Stimulated activated CD8-positive, alpha-beta memory T cell treated with anti-CD3 and anti-CD28 coated beads, Interleukin-15, amount 100 ng/mL, for 48 hours (primary cell): ENCODE data around the gene MACO1.
"Not testable (repeated sequence)": the region's sequence is repeated elsewhere in the genome, so short reads cannot be mapped to it uniquely, and the experiment has no call there.

ENCODE experiments used
- DNase-seq, 2 donors: peaks; one replicate each; pipeline ENCODE4 v3.0.0-alpha.2; 2020; ENCODE audit warnings: low read depth in 2 of 2

MACO1 gene

DNA sequence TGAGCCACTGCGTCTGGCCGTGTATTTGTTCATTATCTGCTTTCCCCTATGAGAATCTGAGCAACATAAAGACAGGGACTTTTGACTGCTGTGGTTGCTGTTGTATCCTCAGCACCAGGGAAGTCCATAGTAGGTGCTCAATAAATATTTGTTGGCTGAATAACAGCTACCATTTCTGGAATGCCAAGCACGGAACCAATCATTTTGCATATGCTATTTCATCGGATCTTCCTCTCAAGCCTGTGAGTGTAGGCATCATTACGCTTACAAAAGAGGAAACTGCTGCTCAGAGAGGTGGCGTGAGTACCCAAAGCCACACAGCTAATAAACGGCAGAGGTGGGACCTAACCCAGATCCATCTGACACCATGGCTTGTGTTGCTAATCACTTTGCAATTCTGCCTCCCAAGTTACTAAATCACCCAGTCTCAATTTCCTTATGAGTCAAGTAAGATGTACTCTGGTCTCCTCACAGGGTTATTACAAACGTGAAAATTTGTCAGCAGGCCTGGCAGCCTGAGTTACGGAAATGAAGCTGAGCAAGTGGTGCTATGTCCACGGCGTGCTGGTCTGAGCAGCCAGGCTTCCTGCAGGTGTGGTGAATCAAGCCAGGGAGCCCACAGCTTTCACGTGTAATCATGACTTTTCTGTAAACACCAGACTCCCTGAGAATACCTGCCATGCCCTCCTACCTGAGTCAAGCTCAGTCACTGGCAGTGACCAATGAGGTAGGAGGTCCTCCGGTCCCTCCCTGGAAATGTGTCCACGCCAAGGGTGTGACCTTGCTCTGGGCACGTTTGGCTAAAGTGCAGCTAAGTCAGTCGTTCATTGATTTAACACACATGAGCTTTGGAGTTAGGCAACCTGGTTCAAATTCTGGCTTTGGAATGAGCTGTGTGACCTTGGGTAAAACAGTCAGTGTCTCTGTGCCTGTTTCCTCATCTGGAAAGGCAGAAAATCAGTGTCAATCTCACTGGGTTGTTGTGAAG, 5.3 kb upstream of the MACO1 start:
- DNase-seq, result no peak

DNA sequence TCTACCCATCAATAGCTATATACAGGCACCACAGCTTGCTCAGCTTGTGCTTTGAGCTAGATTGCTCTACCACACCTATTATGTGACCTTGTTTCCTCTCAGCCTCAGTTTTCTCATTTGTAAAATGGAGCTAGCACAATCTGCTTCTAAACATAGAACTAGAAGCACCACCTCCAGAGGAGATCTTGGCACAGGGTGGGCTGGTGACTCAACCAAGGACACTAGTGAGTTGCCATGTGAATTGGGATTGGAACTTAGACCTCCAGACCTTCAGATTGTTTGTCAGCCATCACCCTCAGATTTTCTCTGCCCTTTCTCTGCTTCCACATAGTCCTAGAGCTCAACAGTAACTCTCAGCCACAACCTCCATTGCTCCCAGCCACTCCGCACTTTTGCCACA, 3.0 kb upstream of the MACO1 start:
- DNase-seq, result no peak

DNA sequence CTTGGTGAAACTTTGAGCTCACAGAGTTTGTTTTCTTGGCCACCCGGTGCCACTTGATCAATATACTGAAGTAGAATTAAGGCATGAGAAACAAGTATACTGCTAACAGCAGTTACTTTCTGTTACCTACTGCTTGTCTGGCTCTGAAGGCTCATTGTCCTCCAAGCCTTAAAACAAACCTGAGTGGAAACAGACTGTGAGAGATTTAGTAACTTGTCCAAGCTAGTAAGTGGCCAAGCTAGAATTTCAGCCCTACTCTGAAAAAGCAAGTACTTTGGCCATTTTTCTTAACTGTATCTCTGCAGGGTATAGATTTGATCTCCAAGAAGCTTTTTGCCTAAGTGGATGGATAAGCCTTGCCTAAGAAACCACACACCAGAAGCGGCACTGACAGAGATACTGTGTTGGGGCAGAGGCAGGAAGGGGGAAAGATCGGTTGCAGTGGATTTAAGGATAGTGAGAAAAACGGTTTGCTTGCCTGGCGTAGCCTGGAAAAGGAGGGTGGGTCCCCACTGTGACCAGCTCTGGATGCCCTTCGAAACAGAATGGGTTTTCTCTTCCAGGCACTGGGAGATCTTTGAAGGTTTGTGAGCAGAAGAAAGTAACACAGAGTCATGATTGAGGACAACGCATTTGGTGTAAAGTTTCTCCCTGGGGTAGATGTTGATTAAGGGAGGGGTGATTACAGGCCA, 2.1 kb upstream of the MACO1 start:
- DNase-seq, result no peak

DNA sequence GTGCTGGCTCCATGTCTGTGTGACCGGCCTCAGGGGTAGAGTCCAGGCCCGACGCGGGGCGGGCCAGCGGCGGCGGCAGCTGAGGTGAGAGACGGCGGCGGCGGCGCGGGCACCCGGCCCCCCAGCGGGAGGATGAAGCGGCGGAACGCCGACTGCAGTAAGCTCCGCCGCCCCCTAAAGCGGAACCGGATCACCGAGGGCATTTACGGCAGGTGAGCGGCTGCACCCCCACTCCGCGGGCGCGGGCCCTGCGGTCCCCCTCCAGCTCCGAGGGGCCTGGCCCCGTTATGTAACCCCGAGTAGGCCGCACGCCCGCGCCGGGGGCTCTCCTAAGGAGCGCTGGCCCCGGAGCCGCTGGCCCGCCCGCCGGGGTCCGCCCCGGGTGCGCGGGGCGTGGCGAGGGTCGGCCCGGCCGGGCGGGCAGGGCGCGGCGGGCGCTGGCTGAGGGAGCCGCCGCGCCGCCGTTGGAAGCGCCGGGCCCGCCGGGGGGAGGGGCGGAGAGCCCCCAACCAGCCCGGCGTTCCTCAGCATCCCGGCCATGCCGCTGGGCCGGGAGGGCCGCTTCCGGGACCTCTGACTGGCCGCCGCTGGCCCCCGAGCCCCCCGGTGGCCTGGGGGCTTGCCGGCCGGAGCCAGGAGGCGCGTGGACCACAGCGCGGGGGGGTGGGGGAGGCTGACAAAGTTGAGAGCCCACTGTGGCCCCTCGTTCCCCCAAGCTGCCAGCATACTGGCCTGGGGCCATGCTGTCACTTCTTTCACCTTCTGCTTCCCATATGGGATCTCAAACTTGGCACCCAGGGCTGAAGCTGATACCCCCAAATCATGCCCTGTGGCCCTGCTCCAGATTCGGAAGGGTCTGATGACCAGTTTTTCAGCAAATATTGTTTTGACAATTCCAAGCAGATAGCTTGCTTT, 527 bp downstream of the MACO1 start:
- DNase-seq, result peak in 1 of 2 donors; percentile 53

DNA sequence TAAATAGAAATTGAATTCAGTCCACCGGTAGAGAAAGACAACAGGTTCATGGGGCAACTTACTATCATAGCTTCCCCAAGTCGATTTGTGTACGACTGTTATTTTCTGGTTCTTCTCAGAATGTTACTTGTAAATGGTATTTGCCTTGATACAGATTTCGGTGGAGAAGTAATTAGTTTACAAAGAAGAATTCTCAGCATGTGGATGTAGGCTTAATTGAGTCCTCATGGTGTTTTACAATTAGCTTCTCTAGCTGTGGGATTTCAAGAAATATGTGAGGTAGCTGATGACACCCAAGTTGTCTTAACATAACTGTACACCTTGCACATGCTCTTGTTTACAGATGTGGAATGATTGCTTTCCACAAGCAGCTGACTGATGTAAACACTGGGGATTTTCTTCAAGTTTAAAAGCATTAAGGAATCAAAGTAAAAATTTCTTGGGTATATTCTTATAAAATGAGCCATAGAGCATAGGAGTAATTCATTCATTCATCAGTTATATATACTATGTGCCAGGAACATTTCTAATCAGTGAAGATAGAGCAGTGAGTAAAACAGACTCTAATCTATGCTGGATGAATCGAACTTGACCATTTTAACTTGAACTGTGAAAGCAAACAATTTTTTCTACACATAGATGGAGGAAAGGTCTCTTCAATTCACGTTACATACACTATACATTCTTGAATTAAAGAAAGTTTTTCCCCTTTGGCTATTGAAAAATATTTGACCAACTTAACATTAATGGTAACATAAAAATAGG, 1.4 kb downstream of the MACO1 start:
- no peak for DNase-seq

DNA sequence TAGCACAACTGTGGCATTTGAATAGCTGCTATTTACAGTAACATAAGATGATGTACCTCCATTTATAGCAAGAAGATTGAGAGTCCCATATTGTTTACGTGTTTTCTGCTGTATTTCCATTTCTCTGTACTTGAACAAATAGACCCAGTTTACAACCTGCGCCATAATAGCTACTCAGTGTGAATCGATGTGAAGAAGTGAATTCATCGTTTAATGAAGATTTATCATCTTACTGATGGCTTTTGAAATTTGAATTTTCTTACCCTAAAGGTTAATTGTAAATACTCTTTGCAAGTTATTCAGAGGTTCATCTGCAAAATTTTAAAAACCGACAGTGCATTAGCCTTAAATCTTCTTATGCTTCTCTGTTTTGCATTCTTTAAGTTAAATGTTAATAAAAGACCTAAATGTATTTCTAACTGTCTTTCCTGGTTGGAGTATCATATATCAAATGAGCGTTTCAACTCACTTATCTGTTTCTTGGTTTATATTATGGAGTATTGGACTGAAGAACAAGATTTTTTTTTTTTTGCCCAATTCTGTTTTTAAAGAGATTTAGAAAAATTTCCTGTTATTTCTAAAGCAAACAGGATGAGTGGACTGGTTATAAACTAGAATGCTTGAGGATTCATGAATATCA, 2.2 kb downstream of the MACO1 start:
- no peak for DNase-seq

DNA sequence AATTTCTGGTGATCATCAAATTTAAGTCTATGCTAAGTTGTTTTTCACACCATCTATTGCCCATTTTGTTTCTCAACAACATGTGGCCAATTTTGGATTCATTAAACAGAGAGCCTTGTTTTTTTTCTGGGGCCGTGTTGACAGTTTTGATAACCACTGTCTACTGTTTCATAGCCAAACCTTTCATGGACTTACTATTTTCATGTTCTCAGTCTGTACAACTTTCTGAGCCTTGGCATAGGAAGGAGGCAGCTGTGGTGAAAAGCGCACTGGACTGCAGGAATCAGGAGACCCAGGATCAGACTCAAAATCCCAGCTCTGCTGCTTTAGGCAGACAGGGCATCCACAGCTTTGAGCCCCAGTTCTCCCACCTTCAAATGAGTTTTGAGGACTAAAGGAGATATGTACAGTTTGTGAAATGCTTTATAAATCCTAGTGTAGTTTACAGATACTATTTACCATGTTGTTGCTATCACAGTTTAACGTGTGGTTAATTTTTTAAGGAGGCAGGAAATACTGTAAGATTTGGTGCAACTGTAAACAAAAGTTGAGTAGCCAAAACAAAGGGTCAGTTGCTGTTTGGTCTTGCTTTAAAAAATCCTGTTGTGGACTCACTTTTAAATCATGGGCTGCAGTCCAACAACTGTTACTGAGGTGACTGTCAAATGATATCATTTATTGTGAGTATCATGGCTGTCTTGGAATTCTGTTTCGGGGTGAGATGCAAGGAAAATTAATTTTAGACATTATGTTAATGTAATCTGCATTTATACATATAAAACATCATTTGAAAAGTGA, 2.9 kb downstream of the MACO1 start:
- no peak for DNase-seq

DNA sequence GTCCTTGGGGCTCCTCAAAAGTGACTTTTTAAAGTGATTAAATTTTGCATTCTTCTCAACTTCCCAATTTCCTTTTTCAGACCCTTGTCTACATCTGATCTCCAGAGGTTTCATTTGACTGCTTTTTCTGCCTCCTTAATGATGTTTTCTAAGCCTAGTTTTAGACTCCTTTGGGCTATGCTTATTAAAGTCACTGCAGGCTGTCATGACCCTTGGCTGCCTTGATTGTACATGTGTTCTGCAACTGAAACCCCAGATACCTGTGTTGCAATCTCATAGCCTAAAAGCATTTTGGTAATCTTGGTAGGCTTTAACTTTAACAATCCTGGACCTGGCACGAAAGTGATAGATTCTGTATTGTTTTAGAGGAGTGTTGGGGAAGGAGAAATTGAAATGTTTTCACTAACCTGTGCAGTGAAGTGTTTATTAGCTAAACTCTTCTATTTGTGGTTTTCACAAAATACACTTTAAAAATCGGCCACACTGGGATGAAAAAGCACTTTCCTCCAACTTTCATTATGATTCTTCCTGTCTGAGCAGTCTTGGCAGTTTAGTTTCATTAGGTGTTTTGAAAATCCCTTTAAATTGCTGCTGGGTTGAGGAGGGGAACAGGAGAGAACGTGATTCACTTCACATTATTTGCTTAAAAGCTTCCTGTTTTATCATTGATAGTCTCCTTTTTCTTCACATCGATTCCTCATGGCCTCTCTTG, 4.9 kb downstream of the MACO1 start:
- DNase-seq, result no peak

DNA sequence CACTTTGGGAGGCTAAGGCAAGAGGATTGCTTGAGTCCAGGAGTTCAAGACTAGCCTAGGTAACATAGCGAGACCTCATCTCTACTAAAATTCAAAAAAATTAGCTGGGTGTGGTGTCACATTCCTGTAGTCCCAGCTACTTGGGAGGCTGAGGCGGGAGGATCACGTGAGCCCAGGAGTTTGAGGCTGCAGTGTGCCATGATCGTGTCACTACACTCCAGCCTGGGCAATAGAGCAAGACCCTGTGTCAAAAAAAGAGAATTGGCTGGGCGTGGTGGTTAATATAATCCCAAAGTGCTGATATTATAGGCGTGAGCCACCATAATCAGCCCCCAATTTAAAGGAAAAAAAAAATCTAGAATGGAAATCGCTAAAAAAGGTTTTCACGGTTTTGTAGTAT, 7.0 kb downstream of the MACO1 start:
- no peak for DNase-seq

DNA sequence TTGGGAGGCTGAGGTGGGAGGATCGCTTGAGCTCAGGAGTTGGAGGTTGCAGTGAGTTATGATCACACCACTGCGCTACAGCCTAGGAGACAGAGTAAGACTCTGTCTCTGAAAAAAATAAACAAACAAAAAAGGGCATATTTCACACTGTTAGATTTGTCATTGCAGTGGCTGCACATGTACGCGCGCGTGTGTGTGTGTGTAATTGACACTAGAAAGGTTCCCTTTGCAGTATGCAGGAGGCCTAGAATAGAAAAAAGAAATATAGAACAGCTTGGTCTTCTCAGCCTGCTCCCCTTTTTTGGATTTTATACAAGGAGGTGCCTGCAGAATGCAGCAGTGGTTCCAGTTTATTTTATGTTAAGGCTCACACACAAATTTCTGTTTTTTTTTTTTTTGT, 8.6 kb downstream of the MACO1 start:
- no peak for DNase-seq

DNA sequence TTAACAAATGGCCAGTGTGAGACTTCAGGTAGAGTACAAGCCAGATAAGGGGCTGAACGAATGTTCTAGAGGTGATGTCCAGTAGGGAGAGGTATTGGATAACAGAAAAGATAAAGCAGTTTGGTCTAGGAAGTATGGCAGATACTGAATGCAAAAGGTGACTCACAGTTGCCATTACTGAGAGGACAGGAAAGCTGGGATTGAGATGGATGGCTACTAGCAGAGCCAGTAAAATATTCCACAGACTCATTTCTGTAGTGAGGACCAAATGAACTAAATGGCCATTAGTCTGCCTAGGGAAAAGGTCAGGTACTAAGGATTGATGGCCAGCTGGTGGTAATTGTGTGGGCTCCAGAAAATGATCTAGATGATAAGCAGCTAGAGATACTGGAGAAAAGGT, 11.5 kb downstream of the MACO1 start:
- no peak for DNase-seq

DNA sequence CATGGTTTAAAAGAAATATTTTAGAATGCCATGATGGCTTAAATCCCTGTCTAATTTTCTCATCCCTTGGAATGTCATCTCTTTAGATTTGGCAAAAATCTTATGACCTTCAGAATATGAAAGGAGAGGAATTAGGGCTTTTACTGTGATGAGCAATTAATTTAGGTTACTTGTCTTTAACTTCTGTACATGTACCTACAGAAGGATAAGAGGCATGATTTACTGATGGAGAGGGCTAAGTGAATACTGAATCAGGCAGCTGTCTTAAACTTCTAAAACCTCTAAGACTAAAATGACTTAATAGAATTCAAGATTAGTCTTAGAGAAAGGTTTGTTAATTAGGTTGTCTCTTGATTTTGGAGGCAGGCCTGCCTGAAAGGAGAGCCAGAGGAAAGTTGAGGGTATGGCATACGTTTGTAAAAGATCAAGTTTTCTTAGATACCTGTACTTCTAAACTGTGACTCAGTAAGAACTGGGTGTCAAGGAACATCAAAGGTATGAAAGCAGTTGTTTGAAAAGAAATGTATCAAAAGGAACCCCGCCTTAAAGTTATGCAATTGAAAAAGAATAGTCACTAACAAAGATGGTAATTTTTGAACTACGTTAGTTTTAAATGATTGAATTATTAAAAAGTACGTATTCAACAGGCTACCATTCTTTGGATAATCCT, 12.5 kb downstream of the MACO1 start:
- no peak for DNase-seq

DNA sequence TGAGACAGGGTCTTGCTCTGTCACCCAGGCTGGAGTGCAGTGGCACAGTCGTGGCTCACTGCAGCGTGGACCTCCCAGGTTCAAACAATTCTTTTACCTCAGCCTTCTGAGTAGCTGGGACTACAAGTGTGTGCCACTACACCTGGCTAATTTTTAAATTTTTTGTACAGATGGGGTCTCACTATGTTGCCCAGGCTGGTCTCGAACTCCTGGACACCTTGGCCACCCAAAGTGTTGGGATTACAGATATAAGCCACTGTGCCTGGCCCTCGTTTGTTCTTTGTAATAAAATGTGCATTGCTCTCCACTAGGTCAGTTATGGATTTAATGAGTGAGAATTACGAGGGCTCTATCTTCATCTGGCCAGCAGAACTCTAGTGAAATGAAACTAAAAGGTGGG, 13.9 kb downstream of the MACO1 start:
- not testable (repeated sequence) for DNase-seq

DNA sequence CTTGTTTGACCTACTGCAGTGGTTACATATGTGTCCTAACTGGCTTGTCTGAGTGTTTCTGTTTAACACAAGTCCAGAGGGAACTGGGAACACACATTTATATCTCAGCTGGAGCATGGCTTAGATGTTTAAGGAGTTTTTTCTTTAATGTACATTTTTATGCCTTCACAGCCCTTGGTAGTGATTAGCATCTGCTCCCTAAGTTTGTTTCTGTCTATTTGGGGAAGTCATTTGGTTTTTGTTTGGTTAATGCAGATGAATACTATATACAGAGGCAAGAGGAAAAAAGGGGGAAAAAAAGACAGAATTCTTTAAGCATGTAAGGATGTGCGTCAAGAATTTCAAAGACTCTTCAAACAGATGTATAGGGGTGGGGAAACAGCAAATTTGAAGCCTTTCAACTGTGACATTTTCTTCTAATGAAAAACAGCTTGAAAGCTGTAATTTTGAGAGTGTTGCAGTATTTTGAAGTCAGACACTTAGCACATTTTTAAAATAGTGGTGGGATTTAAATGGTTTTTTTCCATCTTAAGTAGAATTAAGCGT, 15.4 kb downstream of the MACO1 start:
- DNase-seq, result no peak

DNA sequence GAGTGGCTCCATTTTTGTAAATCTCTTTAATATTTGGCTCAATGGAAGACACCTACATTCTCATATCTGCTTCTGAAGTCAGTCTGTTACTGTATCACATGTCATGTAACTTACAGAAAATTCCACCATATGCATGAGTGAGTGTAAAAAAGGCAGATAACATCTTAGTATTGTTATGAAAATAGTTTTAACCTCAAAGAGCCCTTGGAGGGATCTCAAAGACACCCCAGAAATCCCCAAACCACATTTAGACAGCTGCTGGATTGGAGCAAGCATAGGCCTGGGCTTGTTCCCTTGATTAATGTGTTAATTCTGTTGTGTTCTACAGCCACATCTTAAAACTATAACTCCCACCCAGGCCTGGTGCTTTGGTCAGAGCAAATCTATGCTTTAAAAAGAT, 16.9 kb downstream of the MACO1 start:
- no peak for DNase-seq

DNA sequence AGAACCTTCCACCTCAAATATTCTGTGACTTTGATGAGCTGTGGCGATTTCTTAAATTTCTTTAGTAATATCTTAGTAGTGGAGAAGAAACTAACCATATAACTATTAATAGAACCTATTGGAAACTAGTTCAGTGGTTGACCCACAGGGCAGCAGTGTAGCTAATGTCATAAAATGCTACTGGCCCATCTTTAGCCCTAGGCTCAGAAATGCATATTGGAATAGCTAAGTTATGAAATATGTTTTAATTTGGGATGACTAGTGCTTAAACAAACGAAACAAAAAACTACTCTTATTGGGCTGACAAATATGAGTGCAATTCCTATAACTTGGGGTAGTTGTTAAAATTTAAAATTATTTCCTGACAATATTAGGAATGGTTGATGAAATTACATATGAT, 20.2 kb downstream of the MACO1 start:
- no peak for DNase-seq

DNA sequence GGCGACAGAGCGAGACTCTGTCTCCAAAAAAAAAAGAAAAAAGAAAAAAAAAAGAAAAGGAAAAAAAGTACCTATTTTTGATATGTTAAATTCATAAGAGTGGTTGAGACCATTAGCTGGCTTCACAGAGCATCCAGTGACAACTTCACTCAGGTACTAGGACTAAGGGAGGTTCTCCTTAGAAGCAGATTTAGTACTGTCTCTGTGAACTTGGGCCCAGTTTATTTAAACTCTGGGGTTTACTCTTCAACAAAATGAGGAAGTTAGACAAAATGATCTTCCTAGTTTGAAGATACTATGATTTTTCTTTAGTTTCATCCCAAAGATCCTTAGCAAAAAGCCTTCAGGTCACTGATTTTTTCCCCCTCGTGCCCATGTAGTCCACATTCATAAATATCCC, 21.2 kb downstream of the MACO1 start:
- DNase-seq, result no peak

DNA sequence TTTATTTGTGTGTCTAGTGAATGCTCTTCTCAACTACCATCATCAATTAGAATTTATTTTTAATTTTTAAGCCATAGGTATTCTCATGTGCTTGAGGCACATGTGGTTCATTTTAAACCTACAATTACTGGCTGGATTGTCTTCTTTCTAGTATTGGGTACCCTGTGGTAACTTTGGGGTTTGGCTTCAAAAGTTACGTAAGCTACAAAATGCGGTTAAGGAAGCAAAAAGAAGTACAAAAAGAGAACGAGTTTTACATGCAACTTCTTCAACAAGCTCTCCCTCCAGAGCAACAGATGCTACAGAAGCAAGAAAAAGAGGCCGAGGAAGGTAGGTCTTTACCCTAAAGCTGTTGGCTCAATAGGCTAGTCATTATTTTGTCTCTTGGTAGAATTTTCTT, 25.8 kb downstream of the MACO1 start:
- DNase-seq, result no peak
